Large intestine (tissue), 3 donors: ENCODE data around the gene SPRED2. TPM values are rescaled to one million over a fixed set of nuclear protein-coding genes. Genes with fewer than 3 reads are reported as not detected.
"Not testable (repeated sequence)": the region's sequence is repeated elsewhere in the genome, so short reads cannot be mapped to it uniquely, and the experiment has no call there.

Source experiments
- DNase-seq, 2 donors: peaks; one replicate each; pipeline versions ENCODE4 v3.0.0 to v3.0.0-alpha.2; 2013
- H3K27ac ChIP-seq: one replicate; pipeline ENCODE4 v1.5.1; 2013; ENCODE audit warnings: low read length
- H3K27me3 ChIP-seq: 2 replicates; pipeline ENCODE4 v1.6.1; 2013; ENCODE audit warnings: low read length; ENCODE audit not compliant: control insufficient read depth, insufficient read depth
- H3K36me3 ChIP-seq: 2 replicates; pipeline ENCODE4 v1.6.1; 2013; ENCODE audit warnings: low read length; ENCODE audit not compliant: control insufficient read depth, insufficient read depth
- H3K4me1 ChIP-seq: one replicate; pipeline ENCODE4 v1.6.1; 2013; ENCODE audit warnings: low read length; ENCODE audit not compliant: control insufficient read depth, insufficient read depth
- H3K4me3 ChIP-seq: one replicate; pipeline ENCODE4 v1.5.1; 2013; ENCODE audit warnings: low read length
- H3K9me3 ChIP-seq: one replicate; pipeline ENCODE4 v1.6.1; 2013; ENCODE audit warnings: mild to moderate bottlenecking, low read depth, low read length, moderate library complexity; ENCODE audit not compliant: control insufficient read depth
- WGBS: methylation state at CpG from one replicate; pipeline ENCODE4 v1.1.5; 2013; ENCODE audit warnings: low lambda C conversion rate; ENCODE audit not compliant: insufficient coverage; 5-methylcytosine and 5-hydroxymethylcytosine counted together
- polyA plus RNA-seq: library from polyadenylated mRNA; unstranded; fragments of 120-200 nt; gene quantifications from one replicate; pipeline ENCODE4 v1.2.1, GENCODE V29; 2013

SPRED2 gene
- polyA plus RNA-seq, 1 donor: 22.4 TPM

DNA sequence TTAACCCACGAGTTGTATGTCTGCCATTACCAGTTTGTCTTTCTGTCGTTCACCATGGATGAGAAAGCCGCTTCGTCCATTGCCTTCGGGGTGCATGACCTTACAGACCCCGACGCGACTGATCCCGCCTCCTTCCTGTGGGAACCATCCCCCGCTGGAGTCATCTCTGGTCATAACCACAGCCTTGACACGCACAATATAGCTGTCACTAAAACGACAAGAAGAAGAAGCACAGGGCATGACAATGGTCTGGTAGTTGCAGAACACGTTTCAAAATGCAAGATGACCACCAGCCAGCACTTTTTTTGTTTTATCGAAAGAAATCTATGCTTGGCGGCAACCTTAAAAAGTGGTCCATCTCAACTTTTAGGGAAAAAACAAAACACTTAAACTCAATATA is 87.7 kb downstream of the SPRED2 start:
- no peaks in the 10 kb centered on the region for H3K9me3 ChIP-seq
- H3K27ac ChIP-seq: no peak overlapping the region
- H3K4me1 ChIP-seq: peaks cover 4% of the 10 kb centered on the region
- no peaks in the 10 kb centered on the region for H3K36me3 ChIP-seq
- H3K27me3 ChIP-seq: no peaks in the 10 kb centered on the region
- no peak overlapping the region for H3K4me3 ChIP-seq
- WGBS: 88% methylated on average over 1 of the region's 15 CpGs
- no peak for DNase-seq

DNA sequence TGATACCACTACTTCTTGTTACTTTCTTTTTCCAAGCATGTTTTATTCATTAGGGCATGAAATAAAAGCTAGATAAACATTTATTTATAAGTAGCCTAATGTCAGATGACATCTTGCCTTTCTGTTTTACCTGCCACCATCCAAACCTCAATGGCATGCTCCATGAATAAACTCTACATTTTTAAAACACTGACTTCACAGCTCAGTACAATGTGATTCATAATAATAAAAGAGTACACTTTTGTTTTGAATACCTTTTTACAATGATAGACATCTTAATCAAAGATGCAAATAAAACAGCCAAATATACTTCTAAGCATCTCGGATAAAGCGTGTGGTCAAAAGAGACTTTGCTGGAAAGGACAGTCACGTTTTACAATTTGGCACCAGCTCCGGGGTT is 88.2 kb downstream of the SPRED2 start:
- no peak overlapping the region for H3K4me3 ChIP-seq
- H3K4me1 ChIP-seq: peaks cover 3% of the 10 kb centered on the region
- H3K27me3 ChIP-seq: no peaks in the 10 kb centered on the region
- no peaks in the 10 kb centered on the region for H3K36me3 ChIP-seq
- DNase-seq: no peak
- 93% methylated on average over 4 of the region's 4 CpGs for WGBS
- H3K9me3 ChIP-seq: no peaks in the 10 kb centered on the region
- H3K27ac ChIP-seq: no peak overlapping the region

DNA sequence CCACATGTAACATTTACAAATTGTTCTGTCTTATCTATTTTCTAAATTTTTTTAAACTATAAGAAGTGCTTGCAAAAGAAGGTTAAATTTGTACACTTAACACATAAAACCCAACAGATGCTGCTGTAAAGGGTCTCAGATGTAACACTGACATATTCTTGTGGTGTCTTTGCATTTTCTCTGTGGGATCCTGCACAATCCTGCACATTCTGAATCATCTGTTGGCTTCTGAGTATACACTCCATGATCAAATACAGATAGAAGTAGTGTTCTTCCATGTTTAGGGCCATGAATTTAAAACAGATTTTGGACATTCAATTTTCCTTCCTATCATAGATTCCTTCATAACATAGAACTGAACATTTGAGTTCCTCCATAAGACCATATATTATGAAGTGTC is 89.0 kb downstream of the SPRED2 start:
- Histone ChIP-seq H3K27me3 (no peaks in the 10 kb centered on the region), H3K4me1 (peaks cover 3% of the 10 kb centered on the region), H3K36me3 (no peaks in the 10 kb centered on the region), H3K9me3 (peaks cover under 1% of the 10 kb centered on the region), H3K27ac (no peak overlapping the region), H3K4me3 (no peak overlapping the region)
- DNase-seq: no peak

DNA sequence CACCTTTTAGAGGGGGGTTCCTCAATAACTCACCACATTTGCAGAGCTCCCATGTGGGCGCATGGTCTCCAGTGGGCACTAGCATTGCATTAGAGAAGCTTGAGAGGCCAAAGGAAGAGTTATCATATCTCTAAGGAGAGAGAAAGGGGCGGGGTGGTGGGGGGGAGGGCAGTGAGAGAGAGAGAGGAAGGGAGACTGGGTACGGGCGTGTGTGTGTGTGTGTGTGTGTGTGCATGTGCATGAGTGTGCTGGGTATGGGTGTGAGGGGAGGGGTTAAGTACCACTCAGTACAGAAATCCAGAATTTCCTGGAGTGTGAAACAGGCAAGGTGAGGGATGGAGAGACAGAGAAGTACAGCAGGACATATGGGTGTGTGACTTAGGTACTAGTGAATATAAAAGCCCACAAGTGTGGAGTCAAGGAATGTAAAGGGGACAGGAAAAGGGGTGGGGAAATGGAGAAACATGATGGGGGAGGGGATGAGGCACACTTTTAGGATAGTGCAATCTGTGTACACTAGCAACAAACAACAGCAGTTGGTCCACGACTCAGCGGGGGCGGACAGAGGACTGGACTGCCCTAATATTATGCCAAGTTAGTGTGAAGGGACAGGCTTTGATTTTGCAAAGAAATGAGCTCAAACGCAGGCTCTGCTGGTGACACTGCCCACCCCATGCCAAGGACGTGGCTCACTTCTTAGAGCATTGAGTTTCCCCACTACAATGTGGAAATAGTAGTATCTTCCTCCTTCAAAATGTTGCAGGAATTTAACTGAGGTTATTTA is 91.3 kb downstream of the SPRED2 start:
- WGBS: 20% methylated on average over 1 of the region's 9 CpGs
- no peak for DNase-seq
- Histone ChIP-seq H3K4me3 (no peak overlapping the region), H3K36me3 (no peaks in the 10 kb centered on the region), H3K9me3 (peaks cover 6% of the 10 kb centered on the region), H3K27ac (no peak overlapping the region), H3K27me3 (no peaks in the 10 kb centered on the region), H3K4me1 (peaks cover 3% of the 10 kb centered on the region)

DNA sequence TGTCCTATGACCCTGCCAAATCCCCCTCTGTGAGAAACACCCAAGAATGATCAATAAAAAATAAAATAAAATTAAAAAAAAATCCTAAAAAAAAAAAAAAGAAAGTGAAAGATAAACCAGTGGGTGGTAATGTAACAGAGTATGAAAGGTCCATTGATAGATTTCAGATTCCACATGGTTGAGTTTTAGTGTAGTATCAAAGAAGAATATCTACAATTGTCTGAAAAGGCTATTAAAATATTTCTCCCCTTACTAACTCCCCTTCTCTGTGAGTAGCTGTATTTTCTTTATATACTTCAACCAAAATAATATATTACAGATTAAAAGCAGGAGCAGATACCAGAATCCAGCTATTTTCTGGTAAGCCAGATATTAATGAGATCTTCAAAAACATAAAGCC is 92.8 kb downstream of the SPRED2 start:
- no peak for DNase-seq

DNA sequence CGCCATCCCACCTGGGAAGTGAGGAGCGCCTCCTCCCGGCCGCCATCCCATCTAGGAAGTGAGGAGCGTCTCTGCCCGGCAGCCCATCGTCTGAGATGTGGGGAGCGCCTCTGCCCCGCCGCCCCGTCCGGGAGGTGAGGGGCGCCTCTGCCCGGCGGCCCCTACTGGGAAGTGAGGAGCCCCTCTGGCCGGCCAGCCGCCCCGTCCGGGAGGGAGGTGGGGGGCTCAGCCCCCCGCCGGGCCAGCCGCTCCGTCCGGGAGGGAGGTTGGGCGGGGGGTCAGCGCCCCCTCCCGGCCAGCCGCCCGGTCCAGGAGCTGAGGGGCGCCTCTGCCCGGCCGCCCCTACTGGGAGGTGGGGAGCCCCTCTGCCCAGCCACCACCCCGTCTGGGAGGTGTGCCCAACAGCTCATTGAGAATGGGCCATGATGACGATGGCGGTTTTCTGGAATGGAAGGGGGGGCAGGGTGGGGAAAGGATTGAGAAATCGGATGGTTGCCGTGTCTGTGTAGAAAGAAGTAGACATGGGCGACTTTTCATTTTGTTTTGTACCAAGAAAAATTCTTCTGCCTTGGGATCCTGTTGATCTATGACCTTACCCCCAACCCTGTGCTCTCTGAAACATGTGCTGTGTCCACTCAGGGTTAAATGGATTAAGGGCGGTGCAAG is 93.4 kb downstream of the SPRED2 start:
- H3K36me3 ChIP-seq, H3K4me1 ChIP-seq, H3K27ac ChIP-seq, H3K27me3 ChIP-seq, H3K9me3 ChIP-seq, DNase-seq, H3K4me3 ChIP-seq: not testable (repeated sequence)
- WGBS: no CpG with 5 or more reads among the region's 39 CpGs

More for the DNA sequence above, 92.8 kb downstream of the SPRED2 start:
- Histone ChIP-seq H3K36me3 (peaks cover 2% of the 10 kb centered on the region), H3K27me3 (no peaks in the 10 kb centered on the region), H3K4me3 (no peak overlapping the region), H3K9me3 (peaks cover 6% of the 10 kb centered on the region), H3K27ac (no peak overlapping the region), H3K4me1 (peaks cover 3% of the 10 kb centered on the region)

DNA sequence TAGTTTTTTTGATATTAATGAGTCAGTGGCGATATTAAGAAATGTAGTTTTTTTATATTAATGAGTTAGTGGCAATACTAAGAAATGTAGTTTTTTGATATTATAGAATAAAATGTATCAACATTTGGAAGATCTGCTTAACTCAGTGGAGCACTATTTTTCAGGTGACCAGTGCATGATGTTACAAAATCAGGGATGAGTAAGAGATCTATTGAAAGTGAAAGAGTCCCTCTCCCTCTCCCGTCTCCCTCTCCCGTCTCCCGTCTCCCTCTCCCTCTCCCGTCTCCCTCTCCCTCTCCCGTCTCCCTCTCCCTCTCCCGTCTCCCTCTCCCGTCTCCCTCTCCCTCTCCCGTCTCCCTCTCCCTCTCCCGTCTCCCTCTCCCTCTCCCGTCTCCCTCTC is 94.5 kb downstream of the SPRED2 start:
- H3K27me3 ChIP-seq, H3K4me3 ChIP-seq, H3K9me3 ChIP-seq, DNase-seq, H3K27ac ChIP-seq, H3K4me1 ChIP-seq: not testable (repeated sequence)
- WGBS: 100% methylated on average over 1 of the region's 11 CpGs
- peaks cover 11% of the 10 kb centered on the region for H3K36me3 ChIP-seq

DNA sequence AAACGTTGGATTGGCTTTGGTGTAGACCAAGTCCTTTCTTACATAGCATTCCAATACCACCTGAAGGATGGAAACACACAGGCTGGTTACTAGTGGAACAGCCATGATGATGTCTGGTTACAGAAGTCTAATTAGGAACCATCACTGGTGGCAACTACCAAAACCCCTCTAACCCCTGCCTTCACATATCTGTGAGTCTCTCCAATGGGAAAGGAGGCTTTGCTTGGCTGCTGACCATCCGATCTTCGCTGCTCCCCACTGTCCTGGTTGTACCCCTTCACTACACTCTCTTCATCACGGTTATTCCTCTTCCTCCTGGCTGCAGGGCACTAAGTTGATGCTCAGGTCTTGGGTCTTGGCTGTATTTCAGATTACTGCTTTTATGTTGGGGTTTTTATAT is 97.7 kb downstream of the SPRED2 start:
- H3K27ac ChIP-seq: no peak overlapping the region
- H3K4me1 ChIP-seq: no peaks in the 10 kb centered on the region
- H3K27me3 ChIP-seq: no peaks in the 10 kb centered on the region
- peaks cover 6% of the 10 kb centered on the region for H3K9me3 ChIP-seq
- no CpG with 5 or more reads among the region's 4 CpGs for WGBS
- DNase-seq: no peak
- H3K4me3 ChIP-seq: no peak overlapping the region
- peaks cover 29% of the 10 kb centered on the region for H3K36me3 ChIP-seq

DNA sequence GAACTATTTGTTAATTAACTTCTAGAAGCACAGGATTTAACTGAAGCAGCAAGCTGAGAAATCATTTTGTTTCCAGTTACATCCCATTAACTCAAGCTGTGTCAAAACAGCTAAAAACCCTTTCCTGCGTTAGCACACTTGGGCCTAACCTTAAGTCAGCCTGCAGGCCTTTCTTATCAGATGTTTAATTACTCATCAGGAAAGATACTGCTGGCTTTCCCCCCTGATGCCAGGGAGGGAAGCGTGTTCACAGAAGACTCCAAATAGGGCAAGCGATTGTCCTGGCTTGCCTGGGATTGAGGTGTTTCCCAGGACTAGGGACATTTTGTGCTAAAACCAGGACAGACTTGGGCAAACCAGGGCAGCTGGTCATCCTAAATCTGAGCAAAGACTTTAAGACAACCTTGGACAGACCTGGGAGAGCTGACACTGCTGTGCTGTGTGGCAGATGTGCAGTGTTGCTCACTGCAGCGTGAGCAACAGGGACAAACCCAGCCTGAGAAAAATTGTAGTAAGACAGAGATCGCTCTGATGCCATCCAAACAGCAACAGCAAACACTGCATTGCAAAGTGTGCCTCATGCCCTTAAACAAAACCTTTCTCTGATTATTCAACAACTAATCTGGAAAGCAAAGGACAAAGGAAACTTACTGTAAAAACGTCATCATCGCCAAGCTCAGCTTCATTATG is 100.9 kb downstream of the SPRED2 start:
- 96% methylated on average over 3 of the region's 7 CpGs for WGBS
- no peak for DNase-seq
- no peaks in the 10 kb centered on the region for H3K9me3 ChIP-seq

DNA sequence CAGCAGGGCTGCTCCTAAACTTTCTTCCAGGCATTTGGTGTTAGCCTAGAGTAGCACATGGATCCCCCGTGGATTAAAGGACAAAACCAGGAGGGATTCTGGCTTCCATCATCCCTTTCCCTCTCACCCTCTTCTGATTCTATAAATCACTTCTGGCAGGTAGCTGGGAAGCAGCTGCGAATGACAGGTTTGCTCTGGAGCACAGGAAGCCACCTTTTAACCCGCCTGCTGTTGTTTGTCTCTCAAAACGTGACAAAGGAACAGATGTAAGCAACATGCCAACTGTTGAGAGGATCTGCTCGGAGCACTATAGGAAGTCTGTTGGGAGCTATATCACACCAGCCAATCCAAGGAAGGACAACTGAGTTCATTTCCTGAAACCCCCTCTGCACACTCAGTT is 102.9 kb downstream of the SPRED2 start:
- no peak overlapping the region for H3K4me3 ChIP-seq
- DNase-seq: no peak
- H3K27ac ChIP-seq: no peak overlapping the region
- no peaks in the 10 kb centered on the region for H3K27me3 ChIP-seq
- H3K4me1 ChIP-seq: no peaks in the 10 kb centered on the region
- WGBS: no CpG with 5 or more reads among the region's 5 CpGs
- peaks cover 38% of the 10 kb centered on the region for H3K36me3 ChIP-seq
- H3K9me3 ChIP-seq: no peaks in the 10 kb centered on the region

More for the DNA sequence above, 100.9 kb downstream of the SPRED2 start:
- Histone ChIP-seq H3K27me3 (no peaks in the 10 kb centered on the region), H3K27ac (no peak overlapping the region), H3K4me3 (no peak overlapping the region), H3K36me3 (peaks cover 39% of the 10 kb centered on the region), H3K4me1 (no peaks in the 10 kb centered on the region)
